GM12891 (cell line): Measurements from ENCODE around the gene TRIM7.

ENCODE experiments used
- PAX5 ChIP-seq: IDR thresholded peaks from 2 replicates; pipeline ENCODE4 v1.6.1; 2011; ENCODE audit warnings: low read length, moderate library complexity, mild to moderate bottlenecking; ENCODE audit not compliant: insufficient read depth, severe bottlenecking
- POLR2A ChIP-seq: IDR thresholded peaks from 2 replicates; pipeline ENCODE4 v1.6.1; 2011; ENCODE audit warnings: low read depth, low read length, control low read depth
- POLR2AphosphoS5 ChIP-seq: IDR thresholded peaks from 2 replicates; pipeline ENCODE4 v1.6.1; 2011; ENCODE audit warnings: low read depth, low read length, control low read depth
- TAF1 ChIP-seq: IDR thresholded peaks from 2 replicates; pipeline ENCODE4 v1.6.1; 2011; ENCODE audit warnings: low read depth, low read length, control low read depth

- TF ChIP-seq POLR2A (no peak), TAF1 (no peak), POLR2AphosphoS5 (no peak), PAX5 (no peak)
Measured at GRCh38 chr5:181163487-181164075, 41.4 kb downstream of the TRIM7 start.
